DOHH2 (cell line): ENCODE measurements around the gene SLC26A6.

ENCODE experiments used
- CTCF ChIP-seq: fragments of 200-600 bp; sonication (generic); IDR thresholded peaks from one replicate; pipeline ENCODE4 v1.5.1; 2014; ENCODE audit warnings: antibody characterized with exemption, mild to moderate bottlenecking, low read depth, low read length; ENCODE audit not compliant: poor library complexity, severe bottlenecking
- EZH2phosphoT487 ChIP-seq: fragments of 200-600 bp; sonication (generic); IDR thresholded peaks from 2 replicates; pipeline ENCODE4 v1.6.1; 2017; ENCODE audit warnings: borderline replicate concordance, mild to moderate bottlenecking, antibody characterized with exemption, low read length, moderate library complexity, mixed read lengths

DNA sequence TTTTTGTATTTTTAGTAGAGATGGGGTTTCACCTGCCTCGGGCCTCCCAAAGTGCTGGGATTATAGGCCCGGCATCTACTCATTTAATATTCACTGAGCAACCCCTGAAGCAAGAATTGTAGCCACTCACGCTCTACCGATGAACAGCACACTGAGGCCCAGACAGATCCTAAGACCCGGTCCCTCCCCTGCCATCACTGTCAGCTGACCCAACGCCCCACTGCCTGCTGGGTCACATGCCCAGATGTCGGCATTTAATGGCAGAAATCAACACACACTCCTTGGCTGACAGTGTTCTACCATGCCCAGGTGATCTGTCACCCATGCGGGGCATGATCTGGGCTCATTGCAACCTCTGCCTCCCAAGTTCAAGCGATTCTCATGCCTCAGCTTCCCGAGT lies 10.5 kb downstream of the SLC26A6 start:
- TF ChIP-seq EZH2phosphoT487, result no peak
- TF ChIP-seq CTCF, result no peak
